ENCODE measurements around the gene EVI5.
"Not testable (repeated sequence)": the region's sequence is repeated elsewhere in the genome, so short reads cannot be mapped to it uniquely, and the experiment has no call there.

EVI5 gene

DNA sequence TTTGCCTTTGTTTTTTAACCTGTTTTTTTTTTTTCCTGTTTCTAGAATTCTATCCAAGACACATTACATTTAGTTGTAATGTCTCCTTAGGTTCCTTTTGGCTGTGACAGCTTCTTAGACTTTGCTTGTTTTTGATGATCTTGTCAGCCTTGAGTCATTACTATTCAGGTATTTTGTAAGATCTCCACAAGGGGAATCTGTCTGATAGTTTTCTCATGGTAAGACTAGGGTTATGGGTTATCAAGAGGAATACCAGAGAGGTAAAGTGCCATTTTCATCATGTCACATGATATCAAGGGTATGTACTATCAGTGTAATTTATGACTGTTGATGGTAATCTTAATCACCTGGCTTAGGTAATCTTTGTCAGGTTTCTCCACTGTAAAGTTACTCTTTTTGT lies 199.1 kb downstream of the EVI5 start:
- TF ChIP-seq, protein P1, sequence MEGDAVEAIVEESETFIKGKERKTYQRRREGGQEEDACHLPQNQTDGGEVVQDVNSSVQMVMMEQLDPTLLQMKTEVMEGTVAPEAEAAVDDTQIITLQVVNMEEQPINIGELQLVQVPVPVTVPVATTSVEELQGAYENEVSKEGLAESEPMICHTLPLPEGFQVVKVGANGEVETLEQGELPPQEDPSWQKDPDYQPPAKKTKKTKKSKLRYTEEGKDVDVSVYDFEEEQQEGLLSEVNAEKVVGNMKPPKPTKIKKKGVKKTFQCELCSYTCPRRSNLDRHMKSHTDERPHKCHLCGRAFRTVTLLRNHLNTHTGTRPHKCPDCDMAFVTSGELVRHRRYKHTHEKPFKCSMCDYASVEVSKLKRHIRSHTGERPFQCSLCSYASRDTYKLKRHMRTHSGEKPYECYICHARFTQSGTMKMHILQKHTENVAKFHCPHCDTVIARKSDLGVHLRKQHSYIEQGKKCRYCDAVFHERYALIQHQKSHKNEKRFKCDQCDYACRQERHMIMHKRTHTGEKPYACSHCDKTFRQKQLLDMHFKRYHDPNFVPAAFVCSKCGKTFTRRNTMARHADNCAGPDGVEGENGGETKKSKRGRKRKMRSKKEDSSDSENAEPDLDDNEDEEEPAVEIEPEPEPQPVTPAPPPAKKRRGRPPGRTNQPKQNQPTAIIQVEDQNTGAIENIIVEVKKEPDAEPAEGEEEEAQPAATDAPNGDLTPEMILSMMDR (IDR thresholded peaks at IDR 0.05; ENCODE audit: low read depth, low read length) = no peak
- H3K4me3 ChIP-seq (ENCODE audit: low read depth, low read length) = no peak overlapping the region

DNA sequence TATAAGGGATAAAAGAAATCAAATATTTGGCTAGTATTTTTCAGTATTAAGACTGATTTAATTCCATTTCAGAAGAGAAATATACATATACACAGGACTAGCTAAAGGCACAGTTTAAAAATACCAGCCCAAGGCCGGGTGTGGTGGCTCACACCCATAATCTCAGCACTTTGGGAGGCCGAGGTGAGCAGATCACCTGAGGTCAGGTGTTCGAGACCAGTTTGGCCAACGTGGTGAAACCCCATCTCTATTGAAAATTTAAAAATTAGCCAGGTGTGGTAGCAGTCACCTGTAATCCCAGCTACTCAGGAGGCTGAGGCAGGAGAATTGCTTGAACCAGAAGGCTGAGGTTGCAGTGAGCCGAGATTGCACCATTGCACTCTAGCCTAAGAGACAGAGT lies 200.1 kb downstream of the EVI5 start:
- H3K4me3 ChIP-seq (ENCODE audit: low read depth, low read length) = not testable (repeated sequence)

DNA sequence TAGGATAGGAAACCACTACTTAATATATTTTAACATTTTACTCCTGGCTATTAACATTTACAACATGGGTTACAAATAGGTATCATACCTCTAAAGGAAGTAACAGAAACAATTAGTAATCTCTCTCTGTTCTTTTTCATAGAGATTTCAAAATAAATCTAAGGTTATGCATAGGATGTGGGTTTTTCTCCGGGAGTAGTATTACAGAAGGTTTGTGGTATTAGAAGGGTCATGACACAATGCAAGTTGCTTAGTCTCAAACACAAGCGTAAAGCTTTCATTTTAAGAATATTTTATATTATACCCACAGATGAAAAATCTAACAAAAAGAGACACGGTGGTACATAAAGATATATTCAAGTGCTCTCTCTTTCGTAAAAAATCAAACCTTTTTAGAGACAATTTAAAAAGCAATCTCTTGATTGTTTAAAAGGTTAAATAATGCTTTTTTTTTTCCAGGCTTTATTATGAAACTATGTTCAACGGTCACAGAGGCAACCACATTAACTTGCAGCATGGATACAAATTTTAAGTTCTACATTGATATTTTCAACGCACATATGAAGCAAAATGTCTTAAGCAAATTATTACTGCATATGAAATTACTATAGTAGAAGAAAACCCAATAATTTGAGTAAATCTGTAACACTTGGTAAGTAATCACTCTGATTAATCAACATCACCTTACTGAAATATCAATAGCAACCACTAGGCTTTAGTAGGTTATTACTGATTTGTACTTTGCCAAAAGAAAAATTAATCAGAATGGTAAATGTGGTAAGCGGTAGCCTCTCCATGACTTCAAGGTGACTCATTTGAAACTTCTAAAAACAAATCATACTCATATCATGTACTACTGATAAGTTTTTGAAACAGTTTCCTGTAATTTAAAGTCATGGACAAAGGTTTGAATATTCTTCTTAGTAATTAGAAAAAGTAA lies 200.8 kb downstream of the EVI5 start:
- no peak overlapping the region for H3K4me3 ChIP-seq (ENCODE audit: low read depth, low read length)
- TF ChIP-seq, protein P1 (IDR thresholded peaks at IDR 0.05; ENCODE audit: low read depth, low read length) = no peak

DNA sequence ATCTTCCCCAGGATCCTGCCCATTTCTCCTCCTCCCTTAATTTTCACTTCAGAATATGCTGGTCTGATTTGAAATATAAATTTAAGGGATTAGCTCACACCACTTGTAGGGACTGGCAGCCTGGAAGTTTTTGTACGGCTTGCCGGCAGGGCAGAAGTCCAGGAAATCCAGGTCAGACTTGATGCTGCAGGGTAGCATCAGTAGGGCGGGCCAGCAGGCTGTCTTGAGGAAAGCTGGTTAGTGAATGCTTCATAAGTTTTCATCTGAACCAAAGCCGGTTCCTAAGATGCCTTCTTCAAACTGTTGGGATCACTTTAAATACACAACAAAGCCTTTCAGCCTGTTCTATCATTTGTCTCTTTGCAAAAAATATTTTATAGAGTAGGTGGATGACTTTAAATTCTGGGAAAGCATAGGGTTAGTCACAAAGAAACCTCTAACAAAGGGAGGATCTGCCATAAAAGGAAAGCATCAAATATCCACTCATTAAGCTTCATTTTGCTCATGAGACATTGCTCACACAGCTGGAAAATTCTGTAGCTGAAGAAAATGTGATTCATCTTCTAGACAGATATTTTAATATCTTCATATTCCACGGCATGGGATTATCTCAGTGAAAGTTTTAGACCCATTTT lies 207.5 kb downstream of the EVI5 start:
- TF ChIP-seq, protein P1 (IDR thresholded peaks at IDR 0.05; ENCODE audit: low read depth, low read length) = no peak
- H3K4me3 ChIP-seq (ENCODE audit: low read depth, low read length) = no peak overlapping the region

DNA sequence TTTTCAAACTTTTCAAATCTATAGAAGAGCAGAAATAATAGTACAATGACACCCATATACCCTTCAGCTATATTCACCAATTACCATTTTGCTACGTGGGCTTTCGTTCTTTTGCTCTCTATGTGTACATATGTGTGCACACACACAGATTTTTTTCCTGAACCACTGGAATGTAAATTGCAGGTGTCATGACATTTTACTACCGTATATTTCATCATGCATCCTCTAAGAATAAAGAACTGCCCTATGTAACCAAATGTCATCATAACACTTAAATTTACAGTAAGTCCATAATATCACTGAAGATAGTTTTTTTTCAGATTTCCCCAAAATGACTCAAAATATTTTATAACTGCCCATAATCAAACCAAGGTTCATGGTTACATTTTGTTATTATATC lies 209.8 kb downstream of the EVI5 start:
- TF ChIP-seq, protein P1 (IDR thresholded peaks at IDR 0.05; ENCODE audit: low read depth, low read length) = no peak
- no peak overlapping the region for H3K4me3 ChIP-seq (ENCODE audit: low read depth, low read length)

DNA sequence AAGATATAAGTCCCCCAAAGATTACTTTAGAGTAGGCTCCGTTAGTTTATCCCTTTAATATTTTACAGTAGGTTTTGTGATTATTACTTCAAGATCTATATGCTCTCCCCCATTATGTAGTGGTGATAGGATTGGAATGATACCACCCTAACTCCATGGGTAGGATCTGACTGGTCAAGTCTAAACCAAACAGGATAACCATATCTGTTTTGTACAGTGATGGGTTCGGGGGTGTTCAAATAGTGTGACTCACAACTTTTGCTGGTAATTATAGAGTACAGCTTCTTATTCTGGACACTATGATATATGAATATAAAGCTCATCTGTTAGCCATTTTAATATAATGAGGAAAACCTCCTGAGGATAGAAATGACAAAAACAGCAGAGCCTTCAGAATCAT lies 212.4 kb downstream of the EVI5 start:
- no peak overlapping the region for H3K4me3 ChIP-seq (ENCODE audit: low read depth, low read length)
- TF ChIP-seq, protein P1 (IDR thresholded peaks at IDR 0.05; ENCODE audit: low read depth, low read length) = no peak

DNA sequence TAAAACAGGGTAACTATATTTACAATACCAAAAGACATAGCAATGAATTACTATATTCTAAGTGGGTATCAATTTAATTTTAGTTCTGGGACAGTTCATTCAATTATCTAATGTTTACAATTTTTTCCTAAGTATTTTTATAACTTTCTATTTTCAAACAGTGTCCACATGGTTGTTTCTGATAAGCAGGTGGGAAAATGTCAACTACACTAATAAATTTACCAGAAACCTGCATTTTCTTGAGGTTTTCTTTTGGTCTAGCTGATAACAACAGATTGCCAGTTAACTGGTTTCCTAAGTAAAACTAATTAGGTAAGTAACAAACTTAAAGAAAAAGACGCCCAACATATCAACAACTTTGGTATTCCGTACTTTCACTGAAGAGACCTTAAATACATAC lies 213.3 kb downstream of the EVI5 start:
- TF ChIP-seq, protein P1 (IDR thresholded peaks at IDR 0.05; ENCODE audit: low read depth, low read length) = no peak
- no peak overlapping the region for H3K4me3 ChIP-seq (ENCODE audit: low read depth, low read length)
